HCT116 (cell line): ENCODE measurements around the gene ATG101. TPM values are rescaled to one million over a fixed set of nuclear protein-coding genes. Genes with fewer than 3 reads are reported as not detected.

Experiments used
- ATAC-seq: fragments of 200-7000 bp; cut with Tn5 transposase; 2 replicates; pipeline ENCODE4 v1.9.1; 2020; ENCODE audit warnings: mild to moderate bottlenecking, moderate library complexity
- BruUV-seq: library from RNA; stranded (reverse); fragments of 400-500 nt; replicated peaks from 2 replicates; lab custom pipeline; 2021; lab: Mats Ljungman, UMichigan
- CTCF ChIA-PET: fragments of 300-600 bp; sonication (Branson Sonifier 250); formaldehyde crosslinking; loops from one replicate; lab custom pipeline; 2021; ENCODE audit warnings: antibody characterized with exemption; lab: Charles Lee
- POLR2A ChIA-PET: fragments of 300-600, 350-600 bp; sonication (Branson Sonifier 250); formaldehyde crosslinking; loops from one replicate; lab custom pipeline; 2021; ENCODE audit warnings: antibody characterized with exemption; lab: Charles Lee
- RAD21 ChIA-PET, 2 experiments: fragments of 300-600 bp; sonication (Branson Sonifier 250); formaldehyde crosslinking; loops; one replicate each; lab custom pipeline; 2023; ENCODE audit warnings: low total read pairs in 2 of 2; ENCODE audit not compliant: uncharacterized antibody in 2 of 2, unreplicated experiment in 2 of 2, low non-redundant PET in 1 of 2; lab: Charles Lee
- DNase-seq: peaks from one replicate; pipeline ENCODE4 v3.0.0-alpha.2; 2010; ENCODE audit warnings: low read depth, low spot score
- H2AFZ ChIP-seq: fragments of 200-600 bp; shearing (Covaris generic), sonication (generic); 2 replicates; pipeline ENCODE4 v1.6.1; 2017; ENCODE audit warnings: low read depth, mixed run types, mixed read lengths, antibody characterized with exemption, low read length; ENCODE audit not compliant: poor library complexity, severe bottlenecking
- H3K27ac ChIP-seq: 2 replicates; pipeline ENCODE4 v1.5.1; 2012; ENCODE audit warnings: low read depth, low read length
- H3K27me3 ChIP-seq: fragments of 200-600 bp; sonication (generic); 2 replicates; pipeline ENCODE4 v1.6.1; 2016; ENCODE audit warnings: mixed run types, low read length, mixed read lengths; ENCODE audit not compliant: insufficient read depth
- H3K36me3 ChIP-seq, 2 experiments: fragments of 200-500 bp in 1 of 2; fragments of 200-600 bp in 1 of 2; sonication (Bioruptor generic) in 1 of 2; sonication (generic) in 1 of 2; 2 replicates each; pipeline versions ENCODE4 v1.5.1 to v1.6.1; 2014 to 2016; ENCODE audit warnings: low read length in 2 of 2, inconsistent platforms in 1 of 2, mixed read lengths in 1 of 2, mixed run types in 1 of 2; ENCODE audit not compliant: insufficient read depth in 2 of 2, control insufficient read depth in 1 of 2
- H3K4me1 ChIP-seq, 2 experiments: fragments of 200-600 bp in 1 of 2; sonication (generic) in 1 of 2; 2 replicates each; pipeline versions ENCODE4 v1.5.1 to v1.6.1; 2012 to 2017; ENCODE audit warnings: low read length in 2 of 2, inconsistent platforms in 1 of 2, mild to moderate bottlenecking in 1 of 2, mixed read lengths in 1 of 2, mixed run types in 1 of 2, moderate library complexity in 1 of 2; ENCODE audit not compliant: insufficient read depth in 2 of 2, control insufficient read depth in 1 of 2
- H3K4me2 ChIP-seq: fragments of 200-600 bp; sonication (generic); 2 replicates; pipeline ENCODE4 v1.6.1; 2017; ENCODE audit warnings: mixed run types, low read length, mixed read lengths
- H3K4me3 ChIP-seq, 2 experiments: fragments of 200-600 bp in 1 of 2; sonication (generic) in 1 of 2; replicated peaks in 1 of 2; 2 replicates each; pipeline ENCODE4 v1.5.1; 2011 to 2016; ENCODE audit warnings: low read length in 2 of 2, control low read depth in 1 of 2, low read depth in 1 of 2, mild to moderate bottlenecking in 1 of 2, mixed read lengths in 1 of 2, mixed run types in 1 of 2
- H3K79me2 ChIP-seq: fragments of 200-600 bp; sonication (generic); 2 replicates; pipeline ENCODE4 v1.6.1; 2017; ENCODE audit warnings: mild to moderate bottlenecking, mixed run types, low read length, moderate library complexity, mixed read lengths; ENCODE audit not compliant: insufficient read depth
- H3K9ac ChIP-seq: fragments of 200-600 bp; sonication (generic); 2 replicates; pipeline ENCODE4 v1.6.1; 2016; ENCODE audit warnings: low read length, mixed read lengths
- H3K9me2 ChIP-seq: fragments of 200-600 bp; sonication (generic), shearing (Covaris generic); 2 replicates; pipeline ENCODE4 v1.6.1; 2017; ENCODE audit warnings: mixed run types, mild to moderate bottlenecking, moderate library complexity; ENCODE audit not compliant: insufficient read depth
- H3K9me3 ChIP-seq, 2 experiments: fragments of 200-500 bp in 1 of 2; fragments of 200-600 bp in 1 of 2; sonication (Bioruptor generic) in 1 of 2; sonication (generic) in 1 of 2; 2 replicates each; pipeline ENCODE4 v1.6.1; 2014 to 2017; ENCODE audit warnings: low read length in 2 of 2, mixed read lengths in 2 of 2, inconsistent platforms in 1 of 2, low read depth in 1 of 2, mild to moderate bottlenecking in 1 of 2, mixed run types in 1 of 2, moderate library complexity in 1 of 2; ENCODE audit not compliant: control insufficient read depth in 1 of 2, insufficient read depth in 1 of 2
- H4K20me1 ChIP-seq: fragments of 200-600 bp; sonication (generic), shearing (Covaris generic); 2 replicates; pipeline ENCODE4 v1.6.1; 2017; ENCODE audit warnings: mixed run types, mild to moderate bottlenecking, moderate library complexity; ENCODE audit not compliant: insufficient read depth
- CTCF ChIP-seq, 3 experiments: fragments of 200-600 bp in 1 of 3; sonication (generic) in 1 of 3; IDR thresholded peaks in 2 of 3; conservative IDR thresholded peaks in 1 of 3; 2 replicates each; pipeline ENCODE4 v1.5.1; 2012 to 2017; ENCODE audit warnings: low read depth in 2 of 3, low read length in 2 of 3, antibody characterized with exemption in 1 of 3, borderline replicate concordance in 1 of 3, control low read depth in 1 of 3, mild to moderate bottlenecking in 1 of 3, mixed read lengths in 1 of 3, mixed run types in 1 of 3, moderate library complexity in 1 of 3; ENCODE audit not compliant: insufficient read depth in 1 of 3
- EGR1 ChIP-seq: IDR thresholded peaks from 2 replicates; pipeline ENCODE4 v1.6.1; 2012; ENCODE audit warnings: low read depth
- EZH2 ChIP-seq: fragments of 200-600 bp; sonication (generic); IDR thresholded peaks from 2 replicates; pipeline ENCODE4 v1.6.1; 2017; ENCODE audit warnings: antibody characterized with exemption, mixed run types
- EZH2phosphoT487 ChIP-seq: fragments of 200-600 bp; IDR thresholded peaks from 2 replicates; pipeline ENCODE4 v1.6.1; 2018; ENCODE audit warnings: antibody characterized with exemption, borderline replicate concordance
- RAD21 ChIP-seq: IDR thresholded peaks from 2 replicates; pipeline ENCODE4 v1.6.1; 2012; ENCODE audit warnings: low read depth, mild to moderate bottlenecking
- SRF ChIP-seq: IDR thresholded peaks from 2 replicates; pipeline ENCODE4 v1.6.1; 2012; ENCODE audit warnings: low read depth
- TCF7L2 ChIP-seq: IDR thresholded peaks from 2 replicates; pipeline ENCODE4 v1.7.0; 2011; ENCODE audit warnings: borderline replicate concordance, inconsistent platforms; ENCODE audit not compliant: insufficient read depth, insufficient read length; ENCODE audit errors: extremely low read depth
- intact Hi-C: fragments of 100-400 bp; cut with micrococcal nuclease; formaldehyde crosslinking; loops from 2 replicates; pipeline ENCODE4 v1.10.0; 2022
- total RNA-seq: library from RNA; stranded (reverse); gene quantifications from one replicate; pipeline ENCODE4 v1.2.1, GENCODE V29; 2021; ENCODE audit not compliant: unreplicated experiment

The ATG101 gene
- total RNA-seq, 1 experiment from 2014 or later, result 49.2 TPM

- peak overlapping the region; percentile 35 for H3K4me2 ChIP-seq
- no peaks in the 10 kb centered on the region for H3K27me3 ChIP-seq
- no TSS peak for BruUV-seq
- CTCF ChIA-PET, result interaction anchor here (0.8 to 3.8 kb wide), 18 partner anchors 9 to 759 kb away, joined by 3 to 74 read pairs (median 4); partner anchors contain the start of genes ATG101 and NR4A1
- RAD21 ChIA-PET, result interaction anchor here (1.4 to 1.5 kb wide), 2 partner anchors 96 kb away, joined by 7 to 8 read pairs; no protein-coding TSS in a partner anchor
- H3K79me2 ChIP-seq, result no peaks in the 10 kb centered on the region
- H2AFZ ChIP-seq, result peak overlapping the region; percentile 93
- TF ChIP-seq EZH2phosphoT487 (no peak), EZH2 (no peak), RAD21 (no peak), SRF (no peak)
- H3K27ac ChIP-seq, result no peak overlapping the region
- H3K9ac ChIP-seq, result no peak overlapping the region
- POLR2A ChIA-PET, result interaction anchor here (0.8 to 1.0 kb wide), 3 partner anchors 26 to 96 kb away, joined by 3 to 5 read pairs (median 3); partner anchors contain the start of gene NR4A1
- no peaks in the 10 kb centered on the region for H3K9me2 ChIP-seq
- H3K9me3 ChIP-seq, result no peaks in the 10 kb centered on the region
- intact Hi-C loops, result loop anchor here (1.0 kb wide), 2 partner anchors 96 to 117 kb away; no protein-coding TSS in a partner anchor
- DNase-seq (no peak), ATAC-seq (peak; percentile 6; the same call in 1 of the 2 replicates)
- no peaks in the 10 kb centered on the region for H3K36me3 ChIP-seq
- no peak overlapping the region for H3K4me3 ChIP-seq
- no peaks in the 10 kb centered on the region for H4K20me1 ChIP-seq
- H3K4me1 ChIP-seq, result peaks cover 0 to 26% of the 10 kb centered on the region in 2 experiments; a peak in 2 of 4 replicates
Measured at GRCh38 chr12:52120951-52121823, 51.4 kb downstream of the ATG101 start.

GRCh38 chr12:52121824-52122539, 52.2 kb downstream of the ATG101 start:
- H3K4me1 ChIP-seq, result peaks cover 0 to 18% of the 10 kb centered on the region in 2 experiments; a peak in 2 of 4 replicates
- H3K36me3 ChIP-seq, result no peaks in the 10 kb centered on the region
- H3K9me2 ChIP-seq, result no peaks in the 10 kb centered on the region
- no peak overlapping the region for H3K9ac ChIP-seq
- ChIA-PET CTCF (interaction anchor here (0.8 to 3.8 kb wide), 17 partner anchors 8 to 758 kb away, joined by 3 to 74 read pairs (median 3); partner anchors contain the start of genes ATG101 and NR4A1), RAD21 (interaction anchor here (1.4 to 1.5 kb wide), 2 partner anchors 96 to 97 kb away, joined by 7 to 8 read pairs; no protein-coding TSS in a partner anchor), POLR2A (interaction anchor here (0.8 to 1.0 kb wide), 3 partner anchors 25 to 97 kb away, joined by 3 to 5 read pairs (median 3); partner anchors contain the start of gene NR4A1)
- no TSS peak for BruUV-seq
- H3K9me3 ChIP-seq, result no peaks in the 10 kb centered on the region
- no peak overlapping the region for H3K27ac ChIP-seq
- peak overlapping the region; percentile 93 for H2AFZ ChIP-seq
- ATAC-seq (peak; percentile 58), DNase-seq (no peak)
- no peaks in the 10 kb centered on the region for H4K20me1 ChIP-seq
- H3K4me3 ChIP-seq, result no peak overlapping the region
- no peaks in the 10 kb centered on the region for H3K27me3 ChIP-seq
- no peaks in the 10 kb centered on the region for H3K79me2 ChIP-seq
- TF ChIP-seq TCF7L2 (peak; percentile 59), CTCF (IDR thresholded peaks at IDR 0.05 in 2 of 3, conservative IDR thresholded peaks at IDR 0.05 in 1 of 3; ENCODE audit: borderline replicate concordance in 1 of 3, insufficient read depth in 1 of 3, low read depth in 2 of 3, low read length in 2 of 3) (peak; percentile 70 to 83 (median 80)), RAD21 (peak; percentile 72), EGR1 (no peak)
- intact Hi-C loops, result no loop called here
- peak overlapping the region; percentile 35 for H3K4me2 ChIP-seq
